Lung (tissue), 12 donors: Measurements from ENCODE around the gene LINC00305. TPM values are rescaled to one million over a fixed set of nuclear protein-coding genes. Genes with fewer than 3 reads are reported as not detected.

Experiments
- ATAC-seq: fragments of 200-7000 bp; cut with Tn5 transposase; one replicate; pipeline ENCODE4 v1.9.1; 2020; ENCODE audit warnings: moderate number of reproducible peaks; ENCODE audit not compliant: insufficient read depth, low FRiP score
- DNase-seq, 3 donors: peaks; one replicate each; pipeline ENCODE4 v3.0.0-alpha.2; 2013 to 2017
- H3K27ac ChIP-seq, 2 donors: one replicate each; pipeline ENCODE4 v1.5.1; 2013; ENCODE audit warnings: mild to moderate bottlenecking in 2 of 2, moderate library complexity in 2 of 2, control low read depth in 1 of 2, inconsistent platforms in 1 of 2, low read depth in 1 of 2, low read length in 1 of 2
- H3K27me3 ChIP-seq, 3 donors: one replicate each; pipeline ENCODE4 v1.5.1; 2013; ENCODE audit warnings: low read length in 2 of 3; ENCODE audit not compliant: control insufficient read depth in 3 of 3, insufficient read depth in 3 of 3
- H3K36me3 ChIP-seq, 4 donors: one replicate each; pipeline ENCODE4 v1.5.1; 2013; ENCODE audit warnings: low read length in 4 of 4, mild to moderate bottlenecking in 1 of 4, moderate library complexity in 1 of 4; ENCODE audit not compliant: control insufficient read depth in 4 of 4, insufficient read depth in 4 of 4
- H3K4me1 ChIP-seq, 5 donors: one replicate each; pipeline ENCODE4 v1.5.1; 2013; ENCODE audit warnings: low read length in 5 of 5, mild to moderate bottlenecking in 2 of 5, moderate library complexity in 1 of 5; ENCODE audit not compliant: control insufficient read depth in 5 of 5, insufficient read depth in 5 of 5
- H3K4me3 ChIP-seq: one replicate; pipeline ENCODE4 v1.5.1; 2013; ENCODE audit warnings: mild to moderate bottlenecking, control low read depth, moderate library complexity
- H3K9ac ChIP-seq, 2 donors: one replicate each; pipeline ENCODE4 v1.5.1; 2013; ENCODE audit warnings: low read length in 2 of 2, control low read depth in 1 of 2; ENCODE audit not compliant: insufficient read depth in 1 of 2
- H3K9me3 ChIP-seq, 4 donors: one replicate each; pipeline ENCODE4 v1.5.1; 2013; ENCODE audit warnings: low read length in 3 of 4, mild to moderate bottlenecking in 1 of 4, moderate library complexity in 1 of 4; ENCODE audit not compliant: control insufficient read depth in 4 of 4, insufficient read depth in 3 of 4
- CTCF ChIP-seq: IDR thresholded peaks from 2 replicates; pipeline ENCODE4 v1.5.1; 2012; ENCODE audit warnings: mild to moderate bottlenecking; ENCODE audit errors: control extremely low read depth, extremely low read depth
- WGBS, 2 donors: extraction: QIAGEN DNeasy Blood & Tissue Kit; methylation state at CpG; one replicate each; pipeline ENCODE4 v1.1.7; 2013; 5-methylcytosine and 5-hydroxymethylcytosine counted together
- polyA plus RNA-seq, 2 donors: library from polyadenylated mRNA; stranded (reverse); fragments of 200-250 nt; gene quantifications; one replicate each; pipeline ENCODE4 v1.2.1, GENCODE V29; 2013
- total RNA-seq, 2 donors: library from RNA; depleted of rRNA in 1 of 2; stranded (reverse); fragments of >200 nt in 1 of 2; gene quantifications; one replicate each; pipeline ENCODE4 v1.2.1, GENCODE V29; 2014 to 2021
- donor health status: control.
- donor health status: control.
- donor health status: Bipolar disorder and iron deficiency.
- donor health status: healthy.
- donor health status: DM: yes; HTN: yes; CAD: no.

LINC00305 gene
- total and polyA plus RNA-seq, 4 donors, result 0.44 TPM; not detected in 3

GRCh38 chr18:64183665-64184064, 34.8 kb upstream of the LINC00305 start:
- WGBS, 2 donors, result 57 to 78% methylated on average over 3 of the region's 3 CpGs
- Histone ChIP-seq H3K36me3 (no peaks in the 10 kb centered on the region), H3K4me3 (no peak overlapping the region), H3K9me3 (no peaks in the 10 kb centered on the region), H3K9ac (no peak overlapping the region), H3K4me1 (no peaks in the 10 kb centered on the region), H3K27ac (no peak overlapping the region), H3K27me3 (peaks cover 0 to 3% (median 0%) of the 10 kb centered on the region in 3 donors)
- no peak for DNase-seq
- no peak for ATAC-seq
- no peak for TF ChIP-seq CTCF

GRCh38 chr18:64180617-64181016, 31.7 kb upstream of the LINC00305 start:
- ATAC-seq, result no peak
- Histone ChIP-seq H3K36me3 (no peaks in the 10 kb centered on the region), H3K27ac (no peak overlapping the region), H3K4me1 (no peaks in the 10 kb centered on the region), H3K9ac (no peak overlapping the region), H3K27me3 (no peaks in the 10 kb centered on the region), H3K9me3 (no peaks in the 10 kb centered on the region), H3K4me3 (no peak overlapping the region)
- 73 to 81% methylated on average over 1 of the region's 1 CpG for WGBS, 2 donors
- no peak for TF ChIP-seq CTCF
- no peak for DNase-seq

- Histone ChIP-seq H3K27me3 (no peaks in the 10 kb centered on the region), H3K9me3 (no peaks in the 10 kb centered on the region), H3K4me1 (no peaks in the 10 kb centered on the region), H3K9ac (no peak overlapping the region), H3K36me3 (no peaks in the 10 kb centered on the region), H3K27ac (no peak overlapping the region), H3K4me3 (no peak overlapping the region)
- no peak for TF ChIP-seq CTCF
- no peak for DNase-seq
- 75 to 82% methylated on average over 1 of the region's 1 CpG for WGBS, 2 donors
- no peak for ATAC-seq
These were observed 31.3 kb upstream of the LINC00305 start for GRCh38 chr18:64180171-64180570.

GRCh38 chr18:64179556-64180080, 30.7 kb upstream of the LINC00305 start:
- H3K36me3 ChIP-seq, result no peaks in the 10 kb centered on the region
- no peaks in the 10 kb centered on the region for H3K9me3 ChIP-seq
- ATAC-seq (no peak), DNase-seq (no peak)
- H3K4me3 ChIP-seq, result no peak overlapping the region
- no peaks in the 10 kb centered on the region for H3K27me3 ChIP-seq
- no peak for TF ChIP-seq CTCF
- no peak overlapping the region for H3K27ac ChIP-seq
- WGBS, 2 donors, result 85 to 86% methylated on average over 5 of the region's 5 CpGs
- no peaks in the 10 kb centered on the region for H3K4me1 ChIP-seq
- H3K9ac ChIP-seq, result no peak overlapping the region
